ENCODE results near the gene GGN. TPM values are rescaled to one million over a fixed set of nuclear protein-coding genes. Genes with fewer than 3 reads are reported as not detected.
A peak's percentile ranks its signal among the peaks of the same experiment; 100 is the strongest.
"Not testable (repeated sequence)": the region's sequence is repeated elsewhere in the genome, so short reads cannot be mapped to it uniquely, and the experiment has no call there.

GGN gene
- polyA plus RNA-seq, 1 donor: 0.49 TPM

DNA sequence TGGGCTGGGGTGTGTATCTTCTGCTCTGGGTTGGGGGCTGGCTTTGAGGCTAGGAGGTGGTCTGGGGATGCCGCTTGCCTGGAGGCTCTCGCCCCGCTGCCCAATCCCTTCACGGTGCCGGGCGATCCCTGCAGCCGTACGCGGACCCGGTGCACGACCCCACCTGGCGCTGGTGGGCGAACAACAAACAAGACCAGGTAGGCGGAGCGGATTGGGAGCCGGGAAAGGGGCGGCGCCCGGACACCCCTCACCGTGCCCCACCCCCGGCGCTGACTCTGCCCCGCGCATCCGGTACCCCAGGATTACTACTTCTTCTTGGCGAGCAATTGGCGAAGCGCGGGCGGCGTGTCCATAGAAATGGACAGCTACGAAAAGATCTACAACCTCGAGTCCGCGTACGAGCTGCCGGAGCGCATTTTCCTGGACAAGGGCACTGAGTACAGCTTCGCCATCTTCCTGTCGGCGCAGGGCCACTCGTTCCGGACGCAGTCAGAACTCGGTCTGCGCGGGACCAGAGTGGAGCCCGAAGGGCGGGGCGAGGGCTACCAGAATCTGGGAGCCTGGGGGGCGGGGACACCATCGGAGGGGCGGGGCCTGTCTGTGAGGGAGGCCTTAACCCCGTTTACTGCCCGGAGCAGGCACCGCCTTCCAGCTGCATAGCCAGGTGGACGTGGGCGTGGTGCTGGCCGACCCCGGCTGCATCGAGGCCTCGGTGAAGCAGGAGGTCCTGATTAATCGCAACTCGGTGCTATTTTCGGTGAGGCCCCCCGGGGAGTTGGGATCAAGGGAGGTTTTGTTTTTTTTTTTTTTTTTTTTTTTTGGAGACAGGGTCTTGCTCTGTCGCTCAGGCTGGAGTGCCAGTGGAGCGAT is 25.5 kb downstream of the GGN start:
- no peak for DNase-seq

DNA sequence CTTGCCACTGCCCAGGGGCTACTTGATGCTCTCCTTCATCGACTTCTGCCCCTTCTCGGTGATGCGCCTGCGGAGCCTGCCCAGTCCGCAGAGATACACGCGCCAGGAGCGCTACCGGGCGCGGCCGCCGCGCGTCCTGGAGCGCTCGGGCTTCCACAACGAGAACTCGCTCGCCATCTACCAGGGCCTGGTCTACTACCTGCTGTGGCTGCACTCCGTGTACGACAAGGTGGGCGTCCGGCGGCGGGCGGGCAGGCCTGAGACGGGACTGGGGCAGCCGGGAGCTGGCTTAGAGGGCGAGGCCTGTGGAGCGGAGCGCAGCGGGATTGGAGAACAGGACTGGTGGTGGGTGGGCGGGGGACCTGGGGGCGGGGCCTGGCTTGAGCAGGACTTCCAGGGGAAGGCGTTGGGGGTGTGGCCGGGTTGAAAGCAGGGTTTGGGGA is 26.2 kb downstream of the GGN start:
- DNase-seq: peak; percentile 51

DNA sequence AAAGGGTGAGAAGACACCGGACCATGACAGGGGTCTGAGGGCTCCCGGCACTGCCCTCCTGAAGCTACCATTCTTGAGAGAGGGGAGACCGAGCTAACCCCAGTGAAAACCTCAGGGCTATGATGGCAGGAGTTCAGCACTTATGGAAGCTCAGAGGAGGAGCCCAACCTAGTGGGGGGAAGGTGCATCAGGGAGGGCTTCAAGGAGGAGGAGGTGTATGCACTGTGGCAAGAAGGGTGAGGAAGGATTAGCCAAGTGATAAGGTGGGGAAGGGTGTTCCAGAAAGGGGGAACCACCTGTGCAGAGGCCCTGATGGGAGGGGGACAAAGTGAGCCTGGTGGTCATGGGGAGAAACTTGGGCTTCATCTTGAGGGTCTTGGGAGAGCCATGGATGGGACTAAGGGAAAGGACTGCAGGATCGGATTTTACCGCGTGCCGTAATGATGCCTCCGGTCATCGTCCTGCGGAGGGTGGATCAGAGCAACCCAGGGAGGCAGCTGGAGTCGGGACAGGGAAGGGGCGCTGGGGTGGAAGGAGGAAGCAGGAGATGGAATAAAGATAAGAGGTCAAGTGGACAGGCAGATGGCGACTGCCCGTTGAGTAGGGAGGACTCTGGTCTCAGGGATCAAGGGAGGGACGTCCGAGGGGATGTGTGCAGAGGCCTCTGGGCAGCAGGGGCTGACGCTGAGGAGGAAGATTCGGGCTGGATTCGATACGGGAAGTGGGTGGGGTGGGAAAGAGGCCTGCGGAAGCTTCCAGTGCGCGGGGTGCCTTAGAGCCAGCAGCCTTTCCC is 26.8 kb downstream of the GGN start:
- DNase-seq: no peak

DNA sequence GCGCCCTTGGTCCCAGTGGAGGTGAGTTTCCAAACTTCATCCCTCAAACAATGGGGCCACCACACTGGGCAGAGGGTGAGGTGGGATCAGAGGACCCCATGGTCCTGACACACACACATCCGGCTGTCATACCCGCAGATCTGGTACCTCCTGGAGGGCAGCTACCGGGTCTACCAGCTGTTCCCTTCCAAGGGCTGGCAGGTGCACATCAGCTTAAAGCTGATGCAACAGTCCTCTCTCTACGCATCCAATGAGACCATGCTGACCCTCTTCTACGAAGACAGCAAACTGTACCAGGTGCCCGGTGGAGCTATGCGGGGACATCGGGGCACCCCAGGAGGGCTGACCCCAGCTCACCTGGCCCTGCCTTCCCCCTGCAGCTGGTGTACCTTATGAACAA is 27.5 kb downstream of the GGN start:
- DNase-seq: no peak

DNA sequence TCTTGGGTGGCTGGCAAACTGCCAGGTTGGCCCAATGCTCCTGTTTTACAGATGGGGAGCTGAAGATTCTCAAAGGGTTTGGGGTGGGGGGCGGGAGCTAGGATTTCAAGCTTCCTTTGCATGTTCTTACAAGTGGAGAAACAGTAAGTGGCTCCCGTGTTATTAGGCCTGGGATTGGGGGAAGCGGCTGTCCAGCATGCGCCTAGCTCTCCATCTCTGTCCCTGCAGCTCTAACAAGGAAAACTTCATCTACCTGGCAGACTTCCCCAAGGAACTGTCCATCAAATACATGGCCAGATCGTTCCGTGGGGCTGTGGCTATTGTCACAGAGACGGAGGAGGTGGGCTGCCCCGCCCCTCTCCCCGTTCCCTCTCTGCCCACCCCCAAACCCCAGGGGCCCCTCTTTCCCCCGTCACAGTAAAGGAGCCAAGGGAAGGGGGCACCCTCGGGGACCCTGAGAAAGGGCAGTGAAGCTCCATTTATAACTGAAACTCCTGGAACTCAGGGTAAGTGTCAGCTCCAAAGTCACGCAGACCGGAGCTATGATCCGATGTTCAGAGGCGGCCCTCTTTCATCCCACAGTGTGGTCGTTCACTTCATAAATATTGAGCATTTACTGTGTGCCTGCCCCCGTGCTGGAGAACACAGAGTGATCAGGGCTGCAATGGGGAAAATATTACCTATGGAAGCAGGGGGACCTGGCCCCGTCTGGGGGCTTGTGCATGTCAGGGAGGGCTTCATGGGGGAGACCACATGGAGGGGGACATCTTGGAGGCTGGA is 28.4 kb downstream of the GGN start:
- no peak for DNase-seq

DNA sequence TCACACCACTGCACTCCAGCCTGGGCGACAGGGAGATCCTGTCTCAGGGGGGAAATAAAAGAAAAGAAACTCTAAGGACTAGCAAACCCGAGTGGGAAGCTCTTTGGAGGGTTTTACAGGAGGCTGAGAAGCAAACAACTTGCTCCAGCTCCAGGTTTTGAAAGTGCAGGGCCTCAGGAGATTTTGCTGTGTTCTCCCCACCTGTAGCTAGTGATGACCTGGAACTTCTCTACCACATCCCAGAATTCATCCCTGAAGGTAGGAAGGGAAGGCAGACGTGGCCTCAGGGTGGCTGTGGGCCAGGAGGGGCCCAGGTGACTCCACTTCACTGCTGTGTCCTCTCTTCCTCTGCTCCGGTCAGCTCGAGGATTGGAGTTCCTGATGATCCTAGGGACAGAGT is 29.8 kb downstream of the GGN start:
- no peak for DNase-seq

DNA sequence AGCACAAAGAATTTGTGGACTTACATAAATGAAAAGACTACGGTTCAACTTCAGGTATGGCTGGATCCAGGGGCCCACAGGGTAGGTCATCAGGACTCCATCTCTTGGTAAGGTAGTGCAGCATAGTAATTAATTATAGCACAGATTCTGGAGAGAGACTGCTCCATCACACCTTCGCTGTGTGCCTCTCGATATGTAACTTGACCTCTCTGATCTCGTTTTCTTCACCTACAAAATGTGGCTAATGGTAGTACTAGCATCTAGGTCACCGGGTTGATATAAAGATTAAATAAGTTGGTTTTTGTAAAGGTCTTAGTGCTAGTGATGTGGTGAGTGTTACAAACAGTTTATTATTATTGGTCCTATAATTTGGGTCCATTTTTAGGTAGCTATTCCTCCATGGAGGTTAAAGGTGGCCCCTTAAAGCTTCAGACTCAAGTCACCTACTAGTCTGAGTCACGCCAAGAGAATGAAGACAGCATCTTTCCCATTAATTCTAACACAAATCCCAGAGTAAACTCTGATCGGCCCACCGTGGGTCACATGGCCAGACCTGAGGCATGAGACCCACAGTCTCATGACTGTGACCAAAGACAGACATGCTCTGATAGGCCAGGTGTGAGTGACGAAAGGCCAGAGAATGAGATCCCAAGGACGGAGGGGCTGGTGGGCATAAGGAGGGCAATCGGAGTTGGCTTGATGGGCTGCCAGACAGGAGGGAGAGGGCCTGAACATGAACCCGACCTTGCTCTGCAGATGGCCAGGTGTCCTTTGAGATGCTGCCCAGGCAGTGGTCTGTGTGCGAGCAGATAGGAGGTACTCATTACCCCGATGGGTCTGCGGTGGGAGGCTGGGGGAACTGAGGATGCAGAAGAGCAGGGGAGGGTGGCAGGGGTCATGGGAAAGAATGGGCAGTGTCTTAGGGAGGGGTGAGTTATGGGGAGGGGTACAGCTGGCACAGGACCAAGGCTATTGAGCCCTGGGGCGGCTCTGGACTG is 31.8 kb downstream of the GGN start:
- DNase-seq: no peak

DNA sequence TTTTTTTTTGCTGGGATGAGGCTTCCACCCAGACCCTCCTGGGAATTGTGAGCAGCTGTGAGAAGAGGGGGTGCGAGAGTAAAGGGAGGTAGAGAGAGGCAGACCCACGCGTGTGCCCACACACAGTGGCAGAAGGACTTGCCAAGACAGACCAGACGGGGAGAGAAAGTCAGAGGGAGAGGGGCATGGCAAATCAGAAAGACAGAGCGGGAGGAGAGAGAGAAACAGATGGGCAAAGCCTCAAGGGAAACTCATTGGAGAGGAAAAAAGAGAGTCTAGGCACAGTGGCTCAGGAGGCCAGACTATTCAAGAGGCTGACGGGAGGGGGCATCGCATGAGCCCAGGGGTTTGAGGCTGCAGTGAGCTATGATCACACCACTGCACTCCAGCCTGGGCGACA is 35.2 kb downstream of the GGN start:
- DNase-seq: no peak

DNA sequence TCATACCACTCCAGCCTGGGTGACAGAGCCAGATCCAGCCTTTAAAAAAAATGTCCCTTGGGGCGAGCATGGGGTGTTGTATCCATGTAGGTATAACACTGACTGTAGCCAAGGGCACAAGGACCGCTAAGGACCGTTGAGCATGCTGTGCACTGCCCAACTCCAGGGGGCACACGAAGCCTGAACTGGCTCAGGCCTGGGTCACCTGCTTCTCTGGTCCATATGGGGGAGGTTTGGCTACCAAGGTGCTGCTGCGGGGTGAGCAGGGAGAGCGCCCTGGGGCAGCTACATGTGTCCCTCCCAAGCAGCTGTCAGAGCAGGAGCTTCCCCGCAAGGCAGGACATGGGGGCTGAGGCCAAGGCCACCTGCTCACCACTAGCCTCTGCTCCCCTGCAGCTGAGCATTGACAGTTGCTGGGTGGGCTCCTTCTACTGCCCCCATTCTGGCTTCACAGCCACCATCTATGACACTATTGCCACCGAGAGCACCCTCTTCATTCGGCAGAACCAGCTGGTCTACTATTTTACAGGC is 35.9 kb downstream of the GGN start:
- no peak for DNase-seq

DNA sequence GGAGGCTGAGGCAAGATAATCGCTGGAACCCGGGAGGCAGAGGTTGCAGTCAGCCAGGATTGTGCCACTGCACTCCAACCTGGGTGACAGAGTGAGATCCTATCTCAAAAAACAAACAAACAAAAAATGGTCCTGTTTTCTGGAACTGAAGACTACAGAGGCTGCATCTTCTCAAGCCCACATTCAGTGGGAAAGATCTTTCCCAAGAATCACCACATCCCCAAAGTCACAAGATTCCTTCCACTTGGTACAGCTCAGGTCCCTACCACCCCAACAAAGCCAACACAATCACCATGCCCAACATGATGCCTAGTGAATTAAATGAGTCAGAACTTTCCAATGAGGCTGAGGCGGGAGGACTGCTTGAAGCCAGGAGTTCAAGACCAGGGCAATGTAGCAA is 37.0 kb downstream of the GGN start:
- DNase-seq: no peak

DNA sequence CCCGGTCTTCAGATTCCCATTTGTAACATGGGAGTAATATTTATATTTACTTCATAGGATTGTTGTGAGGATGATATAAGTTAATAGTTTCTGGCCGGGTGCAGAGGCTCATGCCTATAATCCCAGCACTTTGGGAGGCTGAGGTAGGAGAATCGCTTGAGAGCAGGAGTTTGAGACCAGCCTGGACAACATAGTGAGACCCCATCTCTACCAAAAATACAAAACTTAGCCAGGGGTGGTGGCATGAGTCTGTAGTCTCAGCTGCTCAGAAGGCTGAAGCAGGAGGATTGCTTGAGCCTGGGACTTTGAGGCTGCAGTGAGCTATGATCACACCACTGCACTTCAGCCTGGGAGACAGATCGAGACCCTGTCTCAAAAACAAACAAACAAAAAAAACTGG is 41.0 kb downstream of the GGN start:
- DNase-seq: no peak

DNA sequence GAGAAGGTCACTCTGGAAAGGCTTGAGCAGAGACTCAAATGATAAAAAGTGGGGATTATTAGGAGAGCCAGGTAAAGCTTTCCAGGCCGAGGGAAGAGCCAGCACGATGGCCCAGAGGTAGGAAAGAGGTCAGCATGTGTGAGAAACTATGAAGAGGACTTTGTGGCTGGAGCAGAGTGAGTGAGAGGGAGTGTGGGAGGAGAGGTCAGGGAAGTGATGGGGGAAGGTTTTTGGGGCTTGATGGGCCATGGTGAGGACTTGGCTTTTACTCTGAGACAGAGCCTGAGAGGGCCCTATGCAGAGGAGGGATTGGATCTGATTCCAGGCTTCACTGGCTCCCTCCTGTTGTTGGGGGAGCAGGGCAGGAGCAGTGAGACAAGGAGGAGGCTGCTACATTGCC is 46.9 kb downstream of the GGN start:
- DNase-seq: no peak

DNA sequence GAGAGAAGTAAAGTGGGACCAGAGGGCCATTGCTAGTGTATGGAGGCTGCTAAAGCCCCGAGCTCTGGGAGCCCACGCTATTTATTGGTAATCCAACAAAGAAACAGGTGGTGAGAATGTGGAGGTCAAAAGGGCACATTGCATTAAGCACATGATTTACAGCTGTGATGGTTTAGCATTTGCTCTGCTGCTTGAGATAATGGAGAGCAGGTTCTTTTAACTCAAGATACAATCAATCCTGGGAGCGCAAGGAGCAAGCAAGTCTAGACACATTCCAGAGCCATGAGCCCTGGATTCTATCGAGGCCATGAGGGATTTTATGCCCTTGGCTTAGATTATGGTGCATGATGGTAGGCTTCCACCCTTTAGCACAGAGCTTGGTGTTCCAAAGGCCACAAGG is 48.8 kb downstream of the GGN start:
- DNase-seq: not testable (repeated sequence)

DNA sequence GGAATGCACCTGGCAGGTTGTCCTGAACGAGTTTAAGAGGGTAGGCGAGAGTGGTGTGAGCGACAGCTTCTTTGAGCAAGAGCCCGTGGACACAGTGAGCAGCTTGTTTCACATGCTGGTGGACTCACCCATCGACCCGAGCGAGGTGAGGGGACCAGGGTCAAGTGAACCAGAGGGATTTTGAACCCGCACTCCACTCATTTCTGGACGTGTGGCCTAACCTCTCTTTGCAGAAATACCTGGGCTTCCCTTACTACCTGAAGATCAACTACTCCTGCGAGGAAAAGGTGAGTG is 50.5 kb downstream of the GGN start:
- DNase-seq: no peak

DNA sequence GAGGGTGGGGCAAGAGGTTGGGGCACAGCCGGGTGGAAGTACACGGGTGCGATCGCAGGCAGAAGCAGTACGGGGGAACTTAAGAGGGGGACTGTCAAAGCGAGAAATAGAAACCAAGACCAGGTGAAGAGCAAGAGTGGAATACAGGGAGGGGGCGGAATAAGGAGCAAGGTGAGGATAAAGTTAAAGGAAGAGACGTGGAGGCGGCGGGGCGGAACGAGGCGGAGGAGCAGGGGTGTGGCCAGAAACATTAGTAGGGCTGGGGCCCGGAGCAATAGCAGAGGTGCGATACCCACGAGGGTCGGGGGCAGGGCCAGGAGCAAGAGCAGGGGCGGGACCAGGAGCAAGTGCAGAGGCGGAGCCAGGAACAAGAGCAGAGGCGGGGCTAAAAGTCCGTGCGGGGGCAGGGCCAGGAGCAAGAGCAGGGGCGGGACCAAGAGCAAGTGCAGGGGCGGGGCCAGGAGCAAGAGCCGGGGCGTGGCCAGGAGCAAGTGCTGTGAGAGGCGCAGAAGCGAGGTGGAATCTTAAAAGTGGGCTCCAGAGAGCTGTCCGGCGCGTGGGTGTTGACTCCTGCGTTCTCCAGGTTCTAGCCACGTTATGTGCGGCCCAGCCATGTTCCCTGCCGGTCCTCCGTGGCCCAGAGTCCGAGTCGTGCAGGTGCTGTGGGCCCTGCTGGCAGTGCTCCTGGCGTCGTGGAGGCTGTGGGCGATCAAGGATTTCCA is 51.0 kb downstream of the GGN start:
- DNase-seq: peak; percentile 83

DNA sequence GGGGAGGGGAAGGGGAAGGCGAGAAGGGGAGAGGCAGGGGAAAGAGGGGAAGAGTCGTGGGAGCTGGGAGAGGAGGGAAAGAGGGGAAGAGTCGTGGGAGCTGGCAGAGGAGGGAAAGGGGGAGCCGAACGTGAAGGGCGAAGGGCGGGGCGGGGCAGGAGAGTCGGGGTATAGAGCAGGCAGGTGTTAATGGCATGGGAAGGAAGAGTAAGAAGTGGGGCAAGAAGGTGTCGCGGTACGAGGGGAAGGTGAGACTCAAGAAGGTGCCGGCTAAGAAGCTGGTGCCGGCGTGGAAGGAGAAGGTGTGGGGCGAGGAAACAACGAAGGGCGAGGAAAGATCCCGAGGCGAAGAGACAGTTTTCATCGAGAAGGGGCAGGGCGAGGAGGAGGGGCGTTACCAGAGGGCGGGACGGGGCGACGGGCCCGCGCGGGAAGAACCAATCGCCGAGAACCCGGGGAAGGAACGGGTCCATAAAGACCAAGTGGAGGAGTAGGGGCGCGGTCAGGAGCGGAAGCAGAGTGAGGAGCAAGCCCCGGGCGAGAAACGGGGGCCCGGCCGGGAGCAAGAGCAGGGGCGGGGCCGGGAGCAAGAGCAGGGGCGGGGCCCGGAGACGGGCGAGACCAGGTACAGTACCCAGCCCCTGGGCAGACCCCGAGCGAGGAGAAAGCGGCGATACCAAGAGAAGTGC is 51.7 kb downstream of the GGN start:
- peak; percentile 94 for DNase-seq
